GM12874 (cell line): ENCODE results near the gene KCNE4.

Source experiments
- CTCF ChIP-seq: IDR thresholded peaks from 2 replicates; pipeline ENCODE4 v1.5.1; 2011; ENCODE audit warnings: low read depth, mild to moderate bottlenecking, control low read depth, low read length, moderate library complexity; ENCODE audit not compliant: insufficient read depth

KCNE4 gene

GRCh38 chr2:223092667-223093066, 40.7 kb downstream of the KCNE4 start:
- TF ChIP-seq CTCF: no peak

GRCh38 chr2:223093436-223094241, 41.6 kb downstream of the KCNE4 start:
- TF ChIP-seq CTCF: no peak

GRCh38 chr2:223095207-223095606, 43.2 kb downstream of the KCNE4 start:
- TF ChIP-seq CTCF: no peak

GRCh38 chr2:223096235-223096970, 44.4 kb downstream of the KCNE4 start:
- TF ChIP-seq CTCF: no peak

- no peak for TF ChIP-seq CTCF
Measured at GRCh38 chr2:223097888-223098383, 45.9 kb downstream of the KCNE4 start.

- TF ChIP-seq CTCF: no peak
Measured at GRCh38 chr2:223099561-223099960, 47.6 kb downstream of the KCNE4 start.

GRCh38 chr2:223100061-223100511, 48.1 kb downstream of the KCNE4 start:
- no peak for TF ChIP-seq CTCF
